Endothelial cell of umbilical vein (primary cell): Measurements from ENCODE around the gene PIEZO2. TPM values are rescaled to one million over a fixed set of nuclear protein-coding genes. Genes with fewer than 3 reads are reported as not detected.

Experiments used
- BruUV-seq: library from RNA; stranded (reverse); fragments of 400-500 nt; replicated peaks from 2 replicates; lab custom pipeline; 2021; lab: Mats Ljungman, UMichigan
- CTCF ChIA-PET: fragments of 300-600, 350-600 bp; sonication (Branson Sonifier 250); formaldehyde crosslinking; loops from one replicate; lab custom pipeline; 2021; ENCODE audit warnings: antibody characterized with exemption, inconsistent platforms; lab: Charles Lee
- POLR2A ChIA-PET: fragments of 300-600, 350-600 bp; sonication (Branson Sonifier 250); formaldehyde crosslinking; loops from one replicate; lab custom pipeline; 2021; ENCODE audit warnings: antibody characterized with exemption, inconsistent platforms; lab: Charles Lee
- DNase-seq: peaks from one replicate; pipeline ENCODE4 v3.0.0-alpha.2; 2011; ENCODE audit warnings: low read depth, low spot score
- FAIRE-seq: peaks from 2 replicates; lab custom pipeline; 2011; peaks lifted over from hg19 to GRCh38; lab: Jason Lieb, UNC
- H2AFZ ChIP-seq: 2 replicates; pipeline ENCODE4 v1.6.0; 2012; ENCODE audit warnings: low read depth, low read length, control low read depth, inconsistent platforms
- H3K27ac ChIP-seq: 2 replicates; pipeline ENCODE4 v1.5.1; 2011; ENCODE audit warnings: low read depth, mild to moderate bottlenecking, control low read depth, low read length, moderate library complexity; ENCODE audit not compliant: insufficient read depth
- H3K27me3 ChIP-seq, 2 experiments: 2 replicates each; pipeline versions ENCODE4 v1.6.0 to v1.6.1; 2011; ENCODE audit warnings: low read length in 2 of 2, mixed read lengths in 1 of 2; ENCODE audit not compliant: control insufficient read depth in 2 of 2, insufficient read depth in 2 of 2
- H3K36me3 ChIP-seq, 2 experiments: 2 replicates in 1 of 2; 3 replicates in 1 of 2; pipeline ENCODE4 v1.5.1; 2011; ENCODE audit warnings: low read length in 2 of 2, mild to moderate bottlenecking in 1 of 2, moderate library complexity in 1 of 2; ENCODE audit not compliant: control insufficient read depth in 2 of 2, insufficient read depth in 2 of 2; ENCODE audit errors: extremely low read depth in 1 of 2
- H3K4me1 ChIP-seq: 3 replicates; pipeline ENCODE4 v1.5.1; 2011; ENCODE audit warnings: mild to moderate bottlenecking, low read length; ENCODE audit not compliant: control insufficient read depth, insufficient read depth; ENCODE audit errors: extremely low read depth
- H3K4me2 ChIP-seq: 2 replicates; pipeline ENCODE4 v1.6.1; 2011; ENCODE audit warnings: low read length, control low read depth, mixed read lengths; ENCODE audit not compliant: insufficient read depth
- H3K4me3 ChIP-seq, 3 experiments: fragments of 200-600 bp in 1 of 3; sonication (generic), shearing (Covaris generic) in 1 of 3; replicated peaks in 1 of 3; 2 replicates each; pipeline ENCODE4 v1.5.1; 2011 to 2016; ENCODE audit warnings: control low read depth in 3 of 3, low read length in 3 of 3, mild to moderate bottlenecking in 2 of 3, inconsistent platforms in 1 of 3, low read depth in 1 of 3, moderate library complexity in 1 of 3; ENCODE audit not compliant: insufficient read depth in 1 of 3
- H3K79me2 ChIP-seq: 2 replicates; pipeline ENCODE4 v1.6.0; 2012; ENCODE audit warnings: low read length, inconsistent platforms; ENCODE audit not compliant: control insufficient read depth, insufficient read depth
- H3K9ac ChIP-seq: replicated peaks from 2 replicates; pipeline ENCODE3; 2011; ENCODE audit warnings: low read length, control low read depth; ENCODE audit not compliant: insufficient read depth; ENCODE audit errors: extremely low read depth
- H3K9me1 ChIP-seq: replicated peaks from 3 replicates; pipeline ENCODE4 v1.6.0; 2011; ENCODE audit warnings: mild to moderate bottlenecking, low read length; ENCODE audit not compliant: control insufficient read depth, insufficient read depth; ENCODE audit errors: extremely low read depth
- H3K9me3 ChIP-seq: replicated peaks from 2 replicates; pipeline ENCODE4 v1.5.1; 2012; ENCODE audit warnings: low read length, inconsistent platforms; ENCODE audit not compliant: control insufficient read depth, insufficient read depth
- H4K20me1 ChIP-seq: replicated peaks from 2 replicates; pipeline ENCODE3; 2011; ENCODE audit warnings: mild to moderate bottlenecking, low read length; ENCODE audit not compliant: control insufficient read depth, insufficient read depth; ENCODE audit errors: extremely low read depth
- EZH2 ChIP-seq: IDR thresholded peaks from 2 replicates; pipeline ENCODE4 v1.6.1; 2012; ENCODE audit warnings: borderline replicate concordance, low read depth, mild to moderate bottlenecking, moderate library complexity, low read length, inconsistent platforms; ENCODE audit not compliant: severe bottlenecking
- FOS ChIP-seq: IDR thresholded peaks from 2 replicates; pipeline ENCODE4 v1.6.1; 2011; ENCODE audit warnings: mild to moderate bottlenecking, low read length, moderate library complexity, borderline replicate concordance; ENCODE audit not compliant: insufficient read depth
- GATA2 ChIP-seq: IDR thresholded peaks from 2 replicates; pipeline ENCODE4 v1.7.0; 2011; ENCODE audit warnings: low read depth, mild to moderate bottlenecking, moderate library complexity, mixed read lengths, low read length; ENCODE audit not compliant: insufficient read length, insufficient read depth
- JUN ChIP-seq: IDR thresholded peaks from 2 replicates; pipeline ENCODE4 v1.6.1; 2011; ENCODE audit warnings: borderline replicate concordance, low read depth; ENCODE audit not compliant: insufficient read length, insufficient read depth
- dilution Hi-C: fragments of 300-500 bp; cut with MboI; formaldehyde crosslinking; loops from one replicate; pipeline ENCODE4 v1.15.0; 2019; ENCODE audit warnings: low sequenced_read_pairs; ENCODE audit not compliant: extremely low pct_ligation_motif_present
- intact Hi-C: fragments of 100-400 bp; cut with micrococcal nuclease; formaldehyde crosslinking; loops from one replicate; pipeline ENCODE4 v1.10.0; 2022
- polyA plus RNA-seq, 4 experiments: library from polyadenylated mRNA; depleted of rRNA in 3 of 4; stranded (reverse) in 3 of 4; unstranded in 1 of 4; fragments of >200 nt; gene quantifications; 2 replicates each; pipeline versions ENCODE4 v1.2.1 to v1.2.3, GENCODE V29; 2011 to 2012; ENCODE audit warnings: missing spikeins in 1 of 4
- total RNA-seq: library from RNA; stranded (reverse); gene quantifications from 2 replicates; pipeline ENCODE4 v1.2.3, GENCODE V29; 2021

PIEZO2 gene
- total and polyA plus RNA-seq, 2 donors (not counting 3 experiments of a cell fraction or from before 2014, with no cell fraction given), result 1.7 to 11.2 TPM

DNA sequence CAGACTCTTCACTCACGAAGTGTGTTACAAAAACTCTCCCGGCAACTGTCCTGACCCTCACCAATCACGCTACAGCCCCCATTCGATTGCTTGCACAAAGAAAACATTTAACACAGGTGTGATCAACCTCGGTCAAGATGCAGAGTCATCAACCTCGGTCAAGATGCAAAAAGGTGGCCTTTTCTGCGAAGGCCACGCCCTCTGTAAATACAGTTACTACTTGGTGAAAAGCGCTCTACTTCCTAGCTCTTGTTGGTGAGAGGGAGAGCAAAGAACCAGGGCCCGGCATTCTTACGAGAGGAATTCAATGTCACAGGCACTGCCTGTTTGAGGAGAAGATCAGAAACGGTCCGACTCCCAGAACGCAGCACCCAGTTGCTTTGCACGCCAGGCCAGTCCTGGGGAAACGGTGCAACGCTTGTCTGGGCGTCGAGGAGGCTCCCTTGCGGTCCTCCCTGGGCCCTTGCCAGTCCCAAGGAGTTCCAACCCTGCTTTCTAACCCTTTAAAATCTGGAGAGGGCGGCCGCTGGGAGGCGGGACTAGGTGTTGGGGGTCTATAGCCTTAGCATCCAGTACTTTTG, 1.9 kb downstream of the PIEZO2 start:
- DNase-seq (no peak), FAIRE-seq (no peak)
- H3K4me1 ChIP-seq, result no peaks in the 10 kb centered on the region
- H2AFZ ChIP-seq, result no peak overlapping the region
- dilution Hi-C loops, result no loop called here
- intact Hi-C loops, result no loop called here
- TF ChIP-seq EZH2, result peak; percentile 13
- TF ChIP-seq FOS, result no peak
- ChIA-PET CTCF (interaction anchor here (1.5 kb wide), 1 partner anchor 406 kb away, joined by 5 read pairs; no protein-coding TSS in a partner anchor), POLR2A (no interaction called here)
- H3K27ac ChIP-seq, result no peak overlapping the region
- H3K9me1 ChIP-seq, result no peaks in the 10 kb centered on the region
- H3K27me3 ChIP-seq, result peaks cover 43 to 50% of the 10 kb centered on the region in 2 experiments
- no peaks in the 10 kb centered on the region for H4K20me1 ChIP-seq
- H3K4me3 ChIP-seq, result peak overlapping the region in 1 of 3 experiments; percentile 22
- H3K79me2 ChIP-seq, result no peaks in the 10 kb centered on the region
- no peaks in the 10 kb centered on the region for H3K9me3 ChIP-seq
- H3K4me2 ChIP-seq, result no peak overlapping the region
- H3K9ac ChIP-seq, result no peak overlapping the region
- H3K36me3 ChIP-seq, result no peaks in the 10 kb centered on the region
- BruUV-seq, result no TSS peak

- no peak overlapping the region for H3K4me3 ChIP-seq
- no peak for TF ChIP-seq JUN
- TF ChIP-seq GATA2, result no peak
Measured at GRCh38 chr18:11146947-11147345, 2.4 kb downstream of the PIEZO2 start.

More at GRCh38 chr18:11146947-11147345, 2.4 kb downstream of the PIEZO2 start:
- Histone ChIP-seq H3K4me1 (no peaks in the 10 kb centered on the region), H3K79me2 (no peaks in the 10 kb centered on the region), H3K9ac (no peak overlapping the region), H3K9me3 (no peaks in the 10 kb centered on the region), H2AFZ (no peak overlapping the region), H3K9me1 (no peaks in the 10 kb centered on the region), H3K4me2 (no peak overlapping the region), H3K27me3 (peaks cover 41 to 50% of the 10 kb centered on the region in 2 experiments), H3K36me3 (no peaks in the 10 kb centered on the region), H4K20me1 (no peaks in the 10 kb centered on the region), H3K27ac (no peak overlapping the region)
- ChIA-PET POLR2A (no interaction called here), CTCF (interaction anchor here (0.7 to 1.8 kb wide), 5 partner anchors 7 to 407 kb away, joined by 3 to 10 read pairs (median 5); no protein-coding TSS in a partner anchor)
- dilution Hi-C loops, result no loop called here
- no peak for DNase-seq
- intact Hi-C loops, result no loop called here
- no TSS peak for BruUV-seq
- FAIRE-seq, result no peak
